ENCODE results near the gene FIBCD1. TPM values are rescaled to one million over a fixed set of nuclear protein-coding genes. Genes with fewer than 3 reads are reported as not detected.

Gene FIBCD1
- total and polyA plus RNA-seq, 8 donors = 0.64 to 11.4 (median 1.6) TPM

DNA sequence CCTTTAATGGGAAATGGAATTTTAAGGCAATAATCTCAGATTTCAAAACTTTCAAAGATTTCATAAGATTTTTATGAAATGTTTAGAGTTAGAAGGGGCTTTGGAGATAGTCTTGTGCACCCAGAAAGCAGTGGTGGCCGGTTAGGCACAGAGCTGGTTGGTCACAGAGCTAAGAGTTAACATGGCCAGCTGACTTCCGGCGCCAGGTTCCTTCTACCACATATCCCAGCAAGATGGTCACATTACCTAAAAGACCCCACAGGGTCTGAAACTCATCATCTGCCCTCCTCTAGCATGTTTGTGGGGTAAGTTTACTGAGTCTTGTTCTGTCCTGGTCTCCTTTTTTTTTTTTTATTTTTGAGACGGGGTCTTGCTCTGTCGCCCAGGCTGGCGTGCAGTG lies 61.7 kb downstream of the FIBCD1 start:
- no peak overlapping the region for H3K27ac ChIP-seq
- H3K4me1 ChIP-seq = no peaks in the 10 kb centered on the region
- no peak for DNase-seq
- no peaks in the 10 kb centered on the region for H3K27me3 ChIP-seq
- H3K36me3 ChIP-seq = peaks cover 5 to 100% of the 10 kb centered on the region in 2 donors
- H3K9me3 ChIP-seq = no peaks in the 10 kb centered on the region
- H3K4me3 ChIP-seq = no peak overlapping the region
- no peak for ATAC-seq
- intact Hi-C loops (cut with DNase I) = loop anchor here in 1 of 2 donors (10.0 kb wide), 1 partner anchor 168 kb away; no protein-coding TSS in a partner anchor
- TF ChIP-seq, protein P1, sequence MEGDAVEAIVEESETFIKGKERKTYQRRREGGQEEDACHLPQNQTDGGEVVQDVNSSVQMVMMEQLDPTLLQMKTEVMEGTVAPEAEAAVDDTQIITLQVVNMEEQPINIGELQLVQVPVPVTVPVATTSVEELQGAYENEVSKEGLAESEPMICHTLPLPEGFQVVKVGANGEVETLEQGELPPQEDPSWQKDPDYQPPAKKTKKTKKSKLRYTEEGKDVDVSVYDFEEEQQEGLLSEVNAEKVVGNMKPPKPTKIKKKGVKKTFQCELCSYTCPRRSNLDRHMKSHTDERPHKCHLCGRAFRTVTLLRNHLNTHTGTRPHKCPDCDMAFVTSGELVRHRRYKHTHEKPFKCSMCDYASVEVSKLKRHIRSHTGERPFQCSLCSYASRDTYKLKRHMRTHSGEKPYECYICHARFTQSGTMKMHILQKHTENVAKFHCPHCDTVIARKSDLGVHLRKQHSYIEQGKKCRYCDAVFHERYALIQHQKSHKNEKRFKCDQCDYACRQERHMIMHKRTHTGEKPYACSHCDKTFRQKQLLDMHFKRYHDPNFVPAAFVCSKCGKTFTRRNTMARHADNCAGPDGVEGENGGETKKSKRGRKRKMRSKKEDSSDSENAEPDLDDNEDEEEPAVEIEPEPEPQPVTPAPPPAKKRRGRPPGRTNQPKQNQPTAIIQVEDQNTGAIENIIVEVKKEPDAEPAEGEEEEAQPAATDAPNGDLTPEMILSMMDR (IDR thresholded peaks at IDR 0.05) = no peak

GRCh38 chr9:130874783-130875182 lies 64.3 kb downstream of the FIBCD1 start:
- Histone ChIP-seq H3K36me3 (peaks cover 7 to 87% of the 10 kb centered on the region in 2 donors), H3K27me3 (no peaks in the 10 kb centered on the region), H3K4me3 (no peak overlapping the region), H3K9me3 (no peaks in the 10 kb centered on the region), H3K4me1 (no peaks in the 10 kb centered on the region), H3K27ac (no peak overlapping the region)
- DNase-seq (no peak), ATAC-seq (no peak)
- TF ChIP-seq, protein P1 (IDR thresholded peaks at IDR 0.05) = no peak
- intact Hi-C loops (cut with DNase I) = loop anchor here in 1 of 2 donors (10.0 kb wide), 1 partner anchor 170 kb away; no protein-coding TSS in a partner anchor

DNA sequence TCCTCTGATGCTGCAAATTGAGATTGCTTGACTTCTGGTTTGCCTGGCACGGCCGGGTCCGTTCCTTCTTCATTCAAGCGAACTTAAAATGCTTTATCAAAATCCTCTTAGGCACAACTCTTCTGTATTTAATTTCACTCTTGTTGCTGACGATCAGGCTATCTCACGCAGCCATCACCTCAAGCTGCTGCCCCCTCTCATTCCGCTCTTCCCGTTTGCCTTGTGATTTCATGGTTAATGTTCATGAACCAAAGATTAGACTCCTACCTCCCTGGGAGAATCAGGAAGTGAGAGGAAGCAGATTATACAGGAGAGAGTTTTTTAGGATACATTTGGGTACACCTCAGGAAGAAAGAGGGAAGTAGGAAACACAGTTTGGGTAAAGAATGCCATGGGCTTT lies 65.1 kb downstream of the FIBCD1 start:
- ATAC-seq = no peak
- no peak overlapping the region for H3K27ac ChIP-seq
- TF ChIP-seq, protein P1 (IDR thresholded peaks at IDR 0.05) = no peak
- peaks cover 7 to 79% of the 10 kb centered on the region in 2 donors for H3K36me3 ChIP-seq
- no peaks in the 10 kb centered on the region for H3K9me3 ChIP-seq
- H3K4me3 ChIP-seq = no peak overlapping the region
- no peaks in the 10 kb centered on the region for H3K4me1 ChIP-seq
- no peaks in the 10 kb centered on the region for H3K27me3 ChIP-seq
- no peak for DNase-seq
- intact Hi-C loops (cut with DNase I) = loop anchor here in 1 of 2 donors (10.0 kb wide), 1 partner anchor 171 kb away; no protein-coding TSS in a partner anchor

DNA sequence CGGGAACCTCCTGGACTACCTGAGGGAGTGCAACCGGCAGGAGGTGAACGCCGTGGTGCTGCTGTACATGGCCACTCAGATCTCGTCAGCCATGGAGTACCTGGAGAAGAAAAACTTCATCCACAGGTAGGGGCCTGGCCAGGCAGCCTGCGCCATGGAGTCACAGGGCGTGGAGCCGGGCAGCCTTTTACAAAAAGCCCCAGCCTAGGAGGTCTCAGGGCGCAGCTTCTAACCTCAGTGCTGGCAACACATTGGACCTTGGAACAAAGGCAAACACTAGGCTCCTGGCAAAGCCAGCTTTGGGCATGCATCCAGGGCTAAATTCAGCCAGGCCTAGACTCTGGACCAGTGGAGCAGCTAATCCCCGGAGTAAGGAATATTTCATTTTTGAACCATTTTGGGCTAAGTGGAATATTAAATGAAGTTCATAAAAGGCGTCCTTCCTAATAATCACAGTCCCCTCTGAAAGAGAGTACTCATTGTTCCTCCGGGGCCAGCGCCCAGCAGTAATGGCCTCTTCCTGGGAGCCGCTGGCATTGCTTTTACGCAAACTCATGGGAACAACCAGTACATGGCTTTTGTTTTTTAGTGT lies 66.0 kb downstream of the FIBCD1 start:
- no peak for ATAC-seq
- H3K27ac ChIP-seq = no peak overlapping the region
- TF ChIP-seq, protein P1 (IDR thresholded peaks at IDR 0.05) = no peak
- intact Hi-C loops (cut with DNase I) = loop anchor here in 1 of 2 donors (10.0 kb wide), 1 partner anchor 172 kb away; no protein-coding TSS in a partner anchor
- H3K4me3 ChIP-seq = no peak overlapping the region
- H3K36me3 ChIP-seq = peaks cover 7 to 69% of the 10 kb centered on the region in 2 donors
- no peaks in the 10 kb centered on the region for H3K9me3 ChIP-seq
- no peaks in the 10 kb centered on the region for H3K4me1 ChIP-seq
- no peak for DNase-seq
- H3K27me3 ChIP-seq = no peaks in the 10 kb centered on the region

DNA sequence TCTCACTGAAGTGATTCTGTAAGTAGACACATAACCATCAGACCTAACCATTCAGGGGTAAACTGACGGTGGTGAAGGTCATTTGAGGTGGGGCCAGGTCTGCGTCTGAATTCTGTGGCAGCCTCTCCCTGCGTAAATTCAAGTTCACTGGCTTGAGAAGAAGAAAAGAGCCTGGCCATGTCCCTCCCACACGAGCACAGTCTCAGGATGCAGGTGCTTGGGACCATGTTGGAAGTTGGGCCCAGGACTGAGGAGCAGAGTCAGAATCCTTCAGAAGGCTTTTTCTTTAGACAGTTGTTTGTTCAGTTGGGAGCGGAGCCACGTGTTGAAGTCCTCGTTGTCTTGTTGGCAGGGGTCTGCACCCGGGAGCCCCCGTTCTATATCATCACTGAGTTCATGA lies 66.5 kb downstream of the FIBCD1 start:
- Histone ChIP-seq H3K27ac (no peak overlapping the region), H3K9me3 (no peaks in the 10 kb centered on the region), H3K27me3 (no peaks in the 10 kb centered on the region), H3K4me3 (no peak overlapping the region), H3K36me3 (peaks cover 7 to 64% of the 10 kb centered on the region in 2 donors), H3K4me1 (no peaks in the 10 kb centered on the region)
- TF ChIP-seq, protein P1 (IDR thresholded peaks at IDR 0.05) = no peak
- ATAC-seq = no peak
- DNase-seq = no peak
- intact Hi-C loops (cut with DNase I) = loop anchor here in 1 of 2 donors (10.0 kb wide), 1 partner anchor 172 kb away; no protein-coding TSS in a partner anchor
